Measurements from ENCODE around the gene ADAM12.

The ADAM12 gene

GRCh38 chr10:126160571-126160970, 227.7 kb downstream of the ADAM12 start:
- DNase-seq (ENCODE audit: insufficient read length, low spot score) = no peak
- no peak for TF ChIP-seq CTCF (IDR thresholded peaks at IDR 0.05; ENCODE audit: insufficient read depth, missing control alignments)
- no peak for FAIRE-seq

- TF ChIP-seq CTCF (IDR thresholded peaks at IDR 0.05; ENCODE audit: insufficient read depth, missing control alignments) = no peak
- FAIRE-seq (no peak), DNase-seq (ENCODE audit: insufficient read length, low spot score) (no peak)
Observed at GRCh38 chr10:126158133-126158892, 230.0 kb downstream of the ADAM12 start.

GRCh38 chr10:126157189-126157588, 231.1 kb downstream of the ADAM12 start:
- FAIRE-seq (no peak), DNase-seq (ENCODE audit: insufficient read length, low spot score) (no peak)
- no peak for TF ChIP-seq CTCF (IDR thresholded peaks at IDR 0.05; ENCODE audit: insufficient read depth, missing control alignments)

- no peak for FAIRE-seq
- no peak for TF ChIP-seq CTCF (IDR thresholded peaks at IDR 0.05; ENCODE audit: insufficient read depth, missing control alignments)
- no peak for DNase-seq (ENCODE audit: insufficient read length, low spot score)
Observed at GRCh38 chr10:126156503-126156902, 231.8 kb downstream of the ADAM12 start.

GRCh38 chr10:126156012-126156411, 232.3 kb downstream of the ADAM12 start:
- TF ChIP-seq CTCF (IDR thresholded peaks at IDR 0.05; ENCODE audit: insufficient read depth, missing control alignments) = no peak
- DNase-seq (ENCODE audit: insufficient read length, low spot score) (no peak), FAIRE-seq (no peak)

- DNase-seq (ENCODE audit: insufficient read length, low spot score) (no peak), FAIRE-seq (no peak)
- no peak for TF ChIP-seq CTCF (IDR thresholded peaks at IDR 0.05; ENCODE audit: insufficient read depth, missing control alignments)
Observed at GRCh38 chr10:126155528-126155927, 232.7 kb downstream of the ADAM12 start.
